Keratinocyte (primary cell): ENCODE results near the gene BAG5. TPM values are rescaled to one million over a fixed set of nuclear protein-coding genes. Genes with fewer than 3 reads are reported as not detected.

Source experiments
- DNase-seq: peaks from one replicate; pipeline ENCODE4 v3.0.0-alpha.2; 2011; ENCODE audit warnings: low read depth, missing footprints, low spot score
- FAIRE-seq: peaks from 2 replicates; lab custom pipeline; 2011; peaks lifted over from hg19 to GRCh38; lab: Jason Lieb, UNC
- H2AFZ ChIP-seq: 2 replicates; pipeline ENCODE4 v1.6.0; 2012; ENCODE audit warnings: low read length, control low read depth, inconsistent platforms; ENCODE audit not compliant: control insufficient read depth
- H3K27ac ChIP-seq: 2 replicates; pipeline ENCODE4 v1.5.1; 2011; ENCODE audit warnings: low read length; ENCODE audit not compliant: control insufficient read depth, insufficient read depth
- H3K27me3 ChIP-seq: 3 replicates; pipeline ENCODE4 v1.6.0; 2011; ENCODE audit warnings: low read length; ENCODE audit not compliant: control insufficient read depth, insufficient read depth; ENCODE audit errors: extremely low read depth
- H3K36me3 ChIP-seq, 2 experiments: 2 replicates in 1 of 2; 3 replicates in 1 of 2; pipeline ENCODE4 v1.5.1; 2011; ENCODE audit warnings: low read length in 2 of 2, mild to moderate bottlenecking in 1 of 2; ENCODE audit not compliant: control insufficient read depth in 2 of 2, insufficient read depth in 2 of 2; ENCODE audit errors: extremely low read depth in 1 of 2
- H3K4me1 ChIP-seq: 3 replicates; pipeline ENCODE4 v1.5.1; 2011; ENCODE audit warnings: low read length; ENCODE audit not compliant: control insufficient read depth, insufficient read depth; ENCODE audit errors: extremely low read depth
- H3K4me2 ChIP-seq: 3 replicates; pipeline ENCODE4 v1.6.0; 2011; ENCODE audit warnings: low read depth, low read length; ENCODE audit not compliant: control insufficient read depth, insufficient read depth; ENCODE audit errors: extremely low read depth
- H3K4me3 ChIP-seq, 3 experiments: fragments of 200-600 bp in 1 of 3; sonication (generic) in 1 of 3; 2 replicates in 2 of 3; 3 replicates in 1 of 3; pipeline ENCODE4 v1.5.1; 2011 to 2016; ENCODE audit warnings: low read length in 3 of 3, mild to moderate bottlenecking in 3 of 3, control low read depth in 2 of 3, inconsistent platforms in 1 of 3, low read depth in 1 of 3, mixed read lengths in 1 of 3, mixed run types in 1 of 3, moderate library complexity in 1 of 3; ENCODE audit not compliant: control insufficient read depth in 2 of 3, insufficient read depth in 2 of 3; ENCODE audit errors: extremely low read depth in 1 of 3
- H3K79me2 ChIP-seq: 2 replicates; pipeline ENCODE4 v1.6.0; 2012; ENCODE audit warnings: low read length; ENCODE audit not compliant: control insufficient read depth, insufficient read depth
- H3K9ac ChIP-seq: 3 replicates; pipeline ENCODE4 v1.6.0; 2011; ENCODE audit warnings: low read length; ENCODE audit not compliant: control insufficient read depth, insufficient read depth; ENCODE audit errors: extremely low read depth
- H3K9me1 ChIP-seq: 3 replicates; pipeline ENCODE4 v1.6.0; 2011; ENCODE audit warnings: low read length; ENCODE audit not compliant: control insufficient read depth, insufficient read depth; ENCODE audit errors: extremely low read depth
- H3K9me3 ChIP-seq: 2 replicates; pipeline ENCODE4 v1.5.1; 2012; ENCODE audit warnings: low read depth, low read length; ENCODE audit not compliant: control insufficient read depth
- H4K20me1 ChIP-seq: 3 replicates; pipeline ENCODE4 v1.6.0; 2011; ENCODE audit warnings: low read length; ENCODE audit not compliant: control insufficient read depth, insufficient read depth; ENCODE audit errors: extremely low read depth
- CTCF ChIP-seq, 3 experiments: IDR thresholded peaks in 1 of 3; conservative IDR thresholded peaks in 1 of 3; optimal IDR thresholded peaks in 1 of 3; 2 replicates in 2 of 3; 3 replicates in 1 of 3; pipeline versions ENCODE3 to v1.5.1; 2011; ENCODE audit warnings: low read length in 3 of 3, mild to moderate bottlenecking in 3 of 3, moderate library complexity in 2 of 3, control low read depth in 1 of 3, inconsistent platforms in 1 of 3; ENCODE audit not compliant: insufficient read depth in 2 of 3; ENCODE audit errors: extremely low read depth in 1 of 3
- EZH2 ChIP-seq: IDR thresholded peaks from one replicate; pipeline ENCODE4 v1.6.1; 2012; ENCODE audit warnings: inconsistent platforms, mild to moderate bottlenecking, low read length, moderate library complexity
- dilution Hi-C: fragments of 300-500 bp; cut with MboI; formaldehyde crosslinking; loops from one replicate; pipeline ENCODE4 v1.7.0; 2020; ENCODE audit warnings: low sequenced_read_pairs; ENCODE audit not compliant: extremely low pct_ligation_motif_present
- polyA plus RNA-seq, 5 experiments: library from polyadenylated mRNA; depleted of rRNA in 3 of 5; stranded (reverse) in 3 of 5; stranded (forward) in 1 of 5; unstranded in 1 of 5; fragments of >200 nt; gene quantifications; 1 replicate in 1 of 5; 2 replicates in 3 of 5; 3 replicates in 1 of 5; pipeline versions ENCODE4 v1.2.1 to v1.2.3, GENCODE V29; 2011 to 2012; ENCODE audit warnings: missing spikeins in 2 of 5, low read depth in 1 of 5, low replicate concordance in 1 of 5

Gene BAG5
- polyA plus RNA-seq, 1 donor (not counting 4 experiments of a cell fraction or from before 2014, with no cell fraction given): 14.4 TPM

GRCh38 chr14:103562179-103562428, 353 bp downstream of the BAG5 start:
- dilution Hi-C loops: no loop called here
- peak overlapping the region; percentile 59 for H2AFZ ChIP-seq
- peaks cover 9% of the 10 kb centered on the region for H4K20me1 ChIP-seq
- peak overlapping the region; percentile 93 to 97 (median 95) for H3K4me3 ChIP-seq
- TF ChIP-seq EZH2: no peak
- no peak for TF ChIP-seq CTCF (optimal IDR thresholded peaks at IDR 0.05 in 1 of 3, IDR thresholded peaks at IDR 0.05 in 1 of 3, conservative IDR thresholded peaks at IDR 0.05 in 1 of 3; ENCODE audit: extremely low read depth in 1 of 3, insufficient read depth in 2 of 3, low read length in 3 of 3)
- H3K9me1 ChIP-seq: no peaks in the 10 kb centered on the region
- H3K9me3 ChIP-seq: no peaks in the 10 kb centered on the region
- peak overlapping the region; percentile 72 for H3K27ac ChIP-seq
- H3K9ac ChIP-seq: peak overlapping the region; percentile 83
- no peak for FAIRE-seq
- H3K27me3 ChIP-seq: no peaks in the 10 kb centered on the region
- peaks cover 90% of the 10 kb centered on the region for H3K79me2 ChIP-seq
- peaks cover 15% of the 10 kb centered on the region for H3K4me1 ChIP-seq
- peak overlapping the region; percentile 94 for H3K4me2 ChIP-seq
- H3K36me3 ChIP-seq: peaks cover 12 to 13% of the 10 kb centered on the region in 2 experiments
- no peak for DNase-seq

- H3K9me3 ChIP-seq: no peaks in the 10 kb centered on the region
- FAIRE-seq (no peak), DNase-seq (no peak)
- H3K4me2 ChIP-seq: peak overlapping the region; percentile 94
- H3K79me2 ChIP-seq: peaks cover 90% of the 10 kb centered on the region
- H3K4me3 ChIP-seq: peak overlapping the region; percentile 93 to 97 (median 95)
- no peaks in the 10 kb centered on the region for H3K27me3 ChIP-seq
- H3K9me1 ChIP-seq: no peaks in the 10 kb centered on the region
- peaks cover 12 to 13% of the 10 kb centered on the region in 2 experiments for H3K36me3 ChIP-seq
- H2AFZ ChIP-seq: peak overlapping the region; percentile 36
- TF ChIP-seq EZH2: no peak
- peak in 1 of 3 experiments; percentile 6 for TF ChIP-seq CTCF (optimal IDR thresholded peaks at IDR 0.05 in 1 of 3, IDR thresholded peaks at IDR 0.05 in 1 of 3, conservative IDR thresholded peaks at IDR 0.05 in 1 of 3; ENCODE audit: extremely low read depth in 1 of 3, insufficient read depth in 2 of 3, low read length in 3 of 3)
- peak overlapping the region; percentile 83 for H3K9ac ChIP-seq
- peak overlapping the region; percentile 72 for H3K27ac ChIP-seq
- dilution Hi-C loops: no loop called here
- peaks cover 15% of the 10 kb centered on the region for H3K4me1 ChIP-seq
- H4K20me1 ChIP-seq: peaks cover 9% of the 10 kb centered on the region
These were observed 877 bp downstream of the BAG5 start for GRCh38 chr14:103561381-103562178.
